ENCODE results near the gene ERP44.
"Not testable (repeated sequence)": the region's sequence is repeated elsewhere in the genome, so short reads cannot be mapped to it uniquely, and the experiment has no call there.

The ERP44 gene

DNA sequence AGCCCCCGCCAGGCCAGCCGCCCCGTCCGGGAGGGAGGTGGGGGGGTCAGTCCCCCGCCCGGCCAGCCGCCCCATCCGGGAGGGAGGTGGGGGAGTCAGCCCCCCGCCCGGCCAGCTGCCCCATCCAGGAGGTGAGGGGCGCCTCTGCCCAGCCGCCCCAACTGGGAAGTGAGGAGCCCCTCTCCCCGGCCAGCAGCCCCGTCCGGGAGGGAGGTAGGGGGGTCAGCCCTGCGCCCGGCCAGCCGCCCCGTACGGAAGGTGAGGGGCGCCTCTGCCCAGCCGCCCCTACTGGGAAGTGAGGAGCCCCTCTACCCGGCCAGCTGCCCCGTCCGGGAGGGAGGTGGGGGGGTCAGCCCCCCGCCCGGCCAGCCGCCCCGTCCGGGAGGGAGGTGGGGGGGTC is 30.8 kb downstream of the ERP44 start:
- not testable (repeated sequence) for DNase-seq (ENCODE audit: low read depth)

DNA sequence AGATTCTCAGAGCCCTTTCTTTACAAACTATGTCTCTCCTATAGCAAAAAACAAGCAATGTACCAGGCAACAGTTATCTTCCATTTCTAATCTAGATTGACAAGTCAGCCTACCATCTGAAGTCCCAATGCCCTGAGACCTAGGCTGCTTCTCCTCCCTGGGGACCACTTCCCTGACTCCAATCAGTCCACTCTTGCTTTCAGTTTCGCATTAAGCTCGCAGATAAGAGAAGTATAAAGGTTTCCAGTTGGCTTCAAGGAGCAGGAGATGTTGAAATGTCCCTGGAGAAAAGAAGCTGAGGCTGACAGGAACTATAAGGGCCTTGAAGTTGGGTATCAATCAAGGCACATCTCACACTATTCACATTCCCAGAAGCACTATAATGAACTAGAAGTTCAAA is 32.3 kb downstream of the ERP44 start:
- no peak for DNase-seq (ENCODE audit: low read depth)

DNA sequence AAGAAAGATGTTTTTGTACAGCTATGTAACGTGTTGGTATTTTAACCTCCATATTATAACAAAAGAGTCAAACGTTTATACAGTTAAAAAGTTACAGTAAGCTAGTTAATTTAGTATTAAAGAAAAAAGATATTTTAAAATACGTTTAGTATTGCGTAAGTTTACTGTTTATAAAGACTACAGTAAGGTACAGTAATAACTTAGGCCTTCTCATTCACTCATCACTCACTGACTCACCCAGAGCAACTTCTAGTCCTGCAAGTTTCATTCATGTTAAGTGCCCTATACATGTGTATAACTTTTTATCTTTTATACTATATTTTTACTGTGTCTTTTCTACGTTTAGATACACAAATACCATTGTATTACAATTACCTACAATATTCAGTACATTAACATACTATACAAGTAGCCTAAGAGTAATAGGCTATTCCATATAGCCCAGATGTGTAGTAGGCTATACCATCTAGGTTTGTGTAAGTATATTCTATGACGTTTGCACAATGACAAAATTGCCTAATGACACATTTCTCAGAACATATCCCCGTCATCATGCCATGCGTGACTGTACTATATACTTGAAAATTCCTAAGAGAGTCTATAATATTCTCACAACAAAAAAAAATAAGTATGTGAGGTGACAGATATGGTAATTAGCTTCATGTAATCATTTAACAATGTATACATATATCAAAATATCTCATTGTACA is 33.8 kb downstream of the ERP44 start:
- DNase-seq (ENCODE audit: low read depth), result no peak

DNA sequence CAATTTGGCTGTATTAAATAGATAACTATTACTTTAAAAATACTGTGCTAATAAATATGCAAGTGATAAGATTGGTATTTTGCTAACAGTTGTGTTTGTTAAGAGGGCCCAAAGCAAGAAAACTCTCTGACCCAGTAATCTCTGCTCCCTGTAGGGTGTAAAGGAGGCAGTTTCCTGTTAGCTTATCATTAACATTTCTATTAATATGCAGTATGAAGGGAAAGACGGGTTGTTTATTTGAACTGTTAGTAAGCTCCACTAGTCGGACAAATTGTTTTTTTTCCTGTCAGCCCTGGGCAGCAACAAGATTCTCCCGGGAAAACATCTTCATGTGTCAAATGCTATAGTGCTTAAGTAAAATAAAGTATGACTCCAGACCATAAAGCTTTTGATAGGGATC is 35.6 kb downstream of the ERP44 start:
- no peak for DNase-seq (ENCODE audit: low read depth)

DNA sequence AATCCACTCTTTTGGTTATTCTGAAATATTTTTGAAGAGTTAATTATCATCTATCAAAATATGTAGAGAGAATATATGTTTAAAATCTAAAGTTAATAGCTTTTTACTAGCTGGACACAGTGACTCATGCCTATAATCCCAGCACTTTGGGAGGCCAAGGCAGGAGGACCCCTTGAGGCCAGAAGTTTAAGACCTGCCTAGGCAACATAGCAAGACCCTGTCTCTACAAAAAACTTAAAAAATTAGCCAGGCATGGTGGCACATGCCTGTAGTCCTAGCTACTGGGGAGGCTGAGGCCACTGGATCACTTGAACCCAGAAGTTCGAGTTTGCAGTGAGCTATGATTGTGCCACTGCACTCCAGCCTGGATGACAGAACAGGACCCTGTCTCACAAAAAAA is 36.1 kb downstream of the ERP44 start:
- DNase-seq (ENCODE audit: low read depth), result not testable (repeated sequence)

DNA sequence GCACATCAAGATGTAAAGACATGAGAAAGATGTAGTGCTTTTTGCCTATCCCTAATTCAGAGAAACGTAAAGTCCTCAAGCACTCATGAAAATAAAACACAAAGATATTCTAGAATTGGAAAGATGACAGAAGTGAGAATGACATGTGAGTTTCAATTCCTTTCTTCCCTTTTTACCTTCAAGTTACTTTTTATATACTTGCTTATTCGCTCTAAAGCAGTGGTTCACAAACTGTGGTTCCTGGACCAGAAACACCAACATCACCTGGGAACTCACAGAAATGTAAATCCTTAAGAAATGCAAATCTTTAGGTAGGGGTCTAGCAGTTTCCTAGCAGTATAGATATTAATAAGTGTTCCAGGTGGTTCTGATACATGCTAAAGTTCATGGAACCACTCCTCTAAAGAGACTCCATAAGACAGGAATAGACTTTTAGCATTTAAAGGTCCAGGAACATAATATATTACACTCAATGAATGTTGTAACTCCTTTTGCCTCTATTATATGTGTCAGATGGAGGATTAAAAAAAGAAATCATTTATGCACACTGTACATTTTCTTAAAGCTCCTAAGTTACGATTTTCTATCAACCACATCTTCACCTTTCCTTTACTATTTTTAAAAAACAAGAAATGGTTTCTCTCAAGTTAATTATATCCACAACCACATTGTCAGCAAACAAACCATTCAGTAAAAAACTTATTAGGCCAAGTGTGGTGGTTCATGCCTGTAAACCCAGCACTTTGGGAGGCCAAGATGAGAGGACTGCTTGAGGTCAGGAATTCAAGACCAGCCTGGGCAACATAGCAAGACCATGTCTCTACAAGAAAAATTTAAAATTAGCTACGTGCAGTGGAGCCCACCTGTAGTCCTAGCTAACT is 39.9 kb downstream of the ERP44 start:
- no peak for DNase-seq (ENCODE audit: low read depth)

- DNase-seq (ENCODE audit: low read depth), result no peak
These were observed 41.2 kb downstream of the ERP44 start for GRCh38 chr9:100057624-100058023.

DNA sequence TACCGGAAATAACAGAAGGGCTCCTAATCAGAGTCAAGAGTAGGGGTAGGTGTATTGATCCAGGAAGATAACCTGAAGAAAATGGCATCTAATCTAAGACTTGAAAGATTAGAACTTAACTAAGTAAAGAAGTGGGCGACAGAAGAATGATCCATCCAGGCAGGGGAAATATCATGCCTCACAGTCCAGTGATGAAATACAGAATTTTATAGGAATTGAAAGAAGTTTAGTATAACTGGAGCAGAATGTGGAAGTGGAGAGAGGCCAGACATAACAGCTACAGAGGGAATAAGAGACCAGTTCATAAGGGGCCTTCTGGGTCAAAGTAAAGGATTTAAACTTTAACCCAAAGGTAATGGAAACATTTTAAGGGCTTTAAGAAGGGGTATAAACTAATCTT is 42.2 kb downstream of the ERP44 start:
- DNase-seq (ENCODE audit: low read depth), result no peak

DNA sequence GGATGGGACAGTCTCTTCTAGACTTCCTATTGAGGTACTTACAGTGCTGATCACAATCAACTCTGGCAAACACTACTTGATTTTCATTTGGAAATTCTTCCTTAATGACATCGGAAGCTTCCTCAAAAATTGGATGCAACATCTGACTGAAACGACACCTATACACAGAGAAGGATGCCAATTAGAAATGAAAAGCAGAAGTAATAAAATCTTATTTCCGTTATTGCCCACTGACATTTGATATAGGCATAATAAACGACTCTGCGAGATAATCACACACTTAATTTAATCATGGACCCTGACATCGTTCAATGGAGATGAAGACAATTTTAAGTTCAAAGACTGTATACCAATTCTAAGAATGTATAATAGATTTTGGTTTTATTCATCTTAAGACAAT is 46.4 kb downstream of the ERP44 start:
- DNase-seq (ENCODE audit: low read depth), result no peak

GRCh38 chr9:100049551-100049950 is 49.2 kb downstream of the ERP44 start:
- no peak for DNase-seq (ENCODE audit: low read depth)

DNA sequence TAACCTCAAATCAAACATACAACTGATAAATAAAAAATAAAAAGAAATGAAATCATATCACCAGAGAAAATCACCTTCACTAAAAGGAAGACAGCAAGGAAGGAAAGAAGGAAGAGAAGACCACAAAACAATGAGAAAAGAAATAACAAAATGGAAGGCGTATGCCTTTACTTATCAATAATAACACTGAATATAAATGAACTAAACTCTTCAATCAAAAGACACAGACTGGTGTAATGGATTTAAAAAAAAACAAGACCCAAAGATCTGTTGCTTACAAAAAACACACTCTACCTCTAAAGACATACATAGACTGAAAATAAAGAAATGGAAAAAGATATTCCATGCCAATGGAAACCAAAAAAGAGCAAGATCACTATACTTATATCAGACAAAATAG is 60.3 kb downstream of the ERP44 start:
- DNase-seq (ENCODE audit: low read depth), result no peak

DNA sequence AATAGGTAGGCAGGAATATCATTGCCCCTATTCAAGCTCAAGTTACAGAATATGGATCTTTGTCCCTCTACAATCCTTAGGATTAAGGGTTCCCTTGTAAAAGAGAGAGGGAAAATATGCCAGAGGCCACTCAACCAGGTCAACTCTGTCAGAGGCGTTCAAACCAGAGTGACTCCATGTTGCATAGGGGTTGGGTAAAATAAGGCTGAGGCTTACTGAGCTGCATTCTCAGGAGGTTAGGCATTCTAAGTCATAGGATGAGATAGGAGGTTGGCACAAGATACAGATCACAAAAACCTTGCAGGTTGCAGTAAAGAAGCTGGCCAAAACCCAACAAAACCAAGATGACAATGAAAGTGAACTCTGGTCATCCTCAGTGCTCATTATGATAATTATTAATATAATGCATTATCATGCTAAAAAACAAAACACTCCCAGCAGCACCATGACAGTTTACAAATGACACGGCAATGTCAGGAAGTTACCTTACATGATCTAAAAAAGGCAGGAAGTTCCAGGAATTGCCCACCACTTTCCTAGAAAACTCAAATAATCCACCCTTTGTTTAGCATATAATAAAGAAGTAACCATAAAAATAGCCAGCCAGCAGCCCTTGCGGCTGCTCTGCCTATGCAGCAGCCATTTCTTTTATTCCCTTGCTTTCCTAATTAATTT is 64.8 kb downstream of the ERP44 start:
- no peak for DNase-seq (ENCODE audit: low read depth)

GRCh38 chr9:100030548-100030947 is 68.3 kb downstream of the ERP44 start:
- DNase-seq (ENCODE audit: low read depth), result no peak

GRCh38 chr9:100029251-100029650 is 69.5 kb downstream of the ERP44 start:
- DNase-seq (ENCODE audit: low read depth), result no peak

- DNase-seq (ENCODE audit: low read depth), result peak; percentile 40
These were observed 70.5 kb downstream of the ERP44 start for GRCh38 chr9:100028201-100028784.

GRCh38 chr9:100027543-100027942 is 71.3 kb downstream of the ERP44 start:
- DNase-seq (ENCODE audit: low read depth), result no peak

- no peak for DNase-seq (ENCODE audit: low read depth)
These were observed 76.9 kb downstream of the ERP44 start for GRCh38 chr9:100021931-100022330.

GRCh38 chr9:100020121-100020795 is 78.5 kb downstream of the ERP44 start:
- DNase-seq (ENCODE audit: low read depth), result no peak

- DNase-seq (ENCODE audit: low read depth), result no peak
These were observed 79.3 kb downstream of the ERP44 start for GRCh38 chr9:100019541-100019940.

DNA sequence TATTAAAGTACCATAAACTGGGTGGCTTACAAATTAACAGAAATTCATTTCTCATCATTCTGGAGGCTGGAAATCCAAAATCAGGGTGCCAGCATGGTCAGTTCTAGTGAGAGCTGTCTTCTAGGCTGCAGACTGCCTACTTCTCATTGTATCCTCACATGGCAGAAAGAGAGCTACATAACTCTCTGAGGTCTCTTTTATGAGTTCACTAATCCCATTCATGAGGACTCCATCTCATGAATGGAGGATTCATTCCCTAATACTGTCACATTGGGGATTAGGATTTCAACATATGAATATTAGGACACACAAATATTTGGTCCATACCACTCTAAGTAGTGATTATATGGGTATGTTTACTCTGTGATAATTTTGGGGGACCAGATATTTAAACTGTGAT is 84.0 kb downstream of the ERP44 start:
- no peak for DNase-seq (ENCODE audit: low read depth)

DNA sequence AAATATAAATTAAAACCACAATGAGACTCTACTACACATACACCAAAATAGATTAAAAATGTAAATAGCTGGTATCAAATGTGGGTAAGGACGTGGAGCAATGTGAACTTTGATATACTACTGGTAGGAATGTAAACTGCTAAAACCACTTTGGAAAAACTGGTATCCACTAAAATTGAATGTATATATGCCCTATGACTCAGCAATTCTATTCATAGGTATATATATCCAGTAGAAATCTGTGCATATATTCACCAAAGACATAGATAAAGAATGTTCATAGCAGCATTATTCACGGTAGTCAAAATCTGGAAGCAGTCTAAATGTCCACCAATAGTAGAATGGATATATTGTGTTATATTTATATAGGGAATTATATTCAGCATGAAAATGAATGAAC is 85.2 kb downstream of the ERP44 start:
- no peak for DNase-seq (ENCODE audit: low read depth)

GRCh38 chr9:100012279-100012678 is 86.5 kb downstream of the ERP44 start:
- no peak for DNase-seq (ENCODE audit: low read depth)
